ENCODE measurements around the gene PDXDC1. TPM values are rescaled to one million over a fixed set of nuclear protein-coding genes. Genes with fewer than 3 reads are reported as not detected.
"Not testable (repeated sequence)": the region's sequence is repeated elsewhere in the genome, so short reads cannot be mapped to it uniquely, and the experiment has no call there.

The PDXDC1 gene
- total and polyA plus RNA-seq, 5 donors: 31.5 to 106 (median 88.3) TPM

GRCh38 chr16:14955546-14956231 is 19.1 kb upstream of the PDXDC1 start:
- intact Hi-C loops (cut with DNase I): no loop called here
- whole genome bisulfite sequencing: 78% methylated on average over 16 of the region's 16 CpGs
- peak; percentile 84 to 90 for ATAC-seq

GRCh38 chr16:14957576-14958322 is 17.1 kb upstream of the PDXDC1 start:
- intact Hi-C loops (cut with DNase I): no loop called here
- H3K4me3 ChIP-seq (ENCODE audit: low read length): no peak overlapping the region
- WGBS: 94% methylated on average over 28 of the region's 28 CpGs
- H3K9me3 ChIP-seq (ENCODE audit: control insufficient read depth, low read length): no peaks in the 10 kb centered on the region
- H3K4me1 ChIP-seq (ENCODE audit: control insufficient read depth, insufficient read depth, low read length): no peaks in the 10 kb centered on the region
- peak in 1 of 3 donors; percentile 48 for DNase-seq
- H3K27me3 ChIP-seq (ENCODE audit: control insufficient read depth, insufficient read depth): no peaks in the 10 kb centered on the region
- ATAC-seq: peak in 1 of 2 donors; percentile 25
- no peak overlapping the region for H3K27ac ChIP-seq (ENCODE audit: low read length)

More at GRCh38 chr16:14955546-14956231, 19.1 kb upstream of the PDXDC1 start:
- peak; percentile 58 to 79 (median 78) for DNase-seq
- no peaks in the 10 kb centered on the region for H3K27me3 ChIP-seq (ENCODE audit: control insufficient read depth, insufficient read depth)
- no peaks in the 10 kb centered on the region for H3K4me1 ChIP-seq (ENCODE audit: control insufficient read depth, insufficient read depth, low read length)
- H3K9me3 ChIP-seq (ENCODE audit: control insufficient read depth, low read length): no peaks in the 10 kb centered on the region
- H3K4me3 ChIP-seq (ENCODE audit: low read length): no peak overlapping the region
- H3K27ac ChIP-seq (ENCODE audit: low read length): no peak overlapping the region

GRCh38 chr16:14958323-14958600 is 16.6 kb upstream of the PDXDC1 start:
- 93% methylated on average over 4 of the region's 4 CpGs for whole genome bisulfite sequencing
- Histone ChIP-seq H3K4me3 (ENCODE audit: low read length) (no peak overlapping the region), H3K27ac (ENCODE audit: low read length) (no peak overlapping the region), H3K9me3 (ENCODE audit: control insufficient read depth, low read length) (no peaks in the 10 kb centered on the region), H3K4me1 (ENCODE audit: control insufficient read depth, insufficient read depth, low read length) (no peaks in the 10 kb centered on the region), H3K27me3 (ENCODE audit: control insufficient read depth, insufficient read depth) (no peaks in the 10 kb centered on the region)
- DNase-seq: peak in 1 of 3 donors; percentile 30
- intact Hi-C loops (cut with DNase I): no loop called here
- no peak for ATAC-seq

GRCh38 chr16:14958970-14959369 is 15.9 kb upstream of the PDXDC1 start:
- H3K27ac ChIP-seq (ENCODE audit: low read length): no peak overlapping the region
- 85% methylated on average over 7 of the region's 7 CpGs for WGBS
- intact Hi-C loops (cut with DNase I): no loop called here
- H3K27me3 ChIP-seq (ENCODE audit: control insufficient read depth, insufficient read depth): no peaks in the 10 kb centered on the region
- no peak overlapping the region for H3K4me3 ChIP-seq (ENCODE audit: low read length)
- H3K9me3 ChIP-seq (ENCODE audit: control insufficient read depth, low read length): no peaks in the 10 kb centered on the region
- ATAC-seq (no peak), DNase-seq (no peak)
- no peaks in the 10 kb centered on the region for H3K4me1 ChIP-seq (ENCODE audit: control insufficient read depth, insufficient read depth, low read length)

- H3K4me1 ChIP-seq (ENCODE audit: control insufficient read depth, insufficient read depth, low read length): no peaks in the 10 kb centered on the region
- H3K9me3 ChIP-seq (ENCODE audit: control insufficient read depth, low read length): no peaks in the 10 kb centered on the region
- DNase-seq: no peak
- intact Hi-C loops (cut with DNase I): no loop called here
- ATAC-seq: no peak
- WGBS: 92% methylated on average over 11 of the region's 11 CpGs
- H3K27me3 ChIP-seq (ENCODE audit: control insufficient read depth, insufficient read depth): no peaks in the 10 kb centered on the region
- no peak overlapping the region for H3K27ac ChIP-seq (ENCODE audit: low read length)
- H3K4me3 ChIP-seq (ENCODE audit: low read length): no peak overlapping the region
These were observed 13.2 kb upstream of the PDXDC1 start for GRCh38 chr16:14961405-14962186.

- Histone ChIP-seq H3K4me1 (ENCODE audit: control insufficient read depth, insufficient read depth, low read length) (no peaks in the 10 kb centered on the region), H3K4me3 (ENCODE audit: low read length) (no peak overlapping the region), H3K27me3 (ENCODE audit: control insufficient read depth, insufficient read depth) (no peaks in the 10 kb centered on the region), H3K27ac (ENCODE audit: low read length) (no peak overlapping the region), H3K9me3 (ENCODE audit: control insufficient read depth, low read length) (no peaks in the 10 kb centered on the region)
- DNase-seq: no peak
- 78% methylated on average over 8 of the region's 8 CpGs for WGBS
- intact Hi-C loops (cut with DNase I): no loop called here
- peak in 1 of 2 donors; percentile 21 for ATAC-seq
These were observed 11.3 kb upstream of the PDXDC1 start for GRCh38 chr16:14963281-14964173.

GRCh38 chr16:14965328-14965727 is 9.5 kb upstream of the PDXDC1 start:
- peak in 1 of 3 donors; percentile 16 for DNase-seq
- intact Hi-C loops (cut with DNase I): no loop called here
- WGBS: 92% methylated on average over 17 of the region's 17 CpGs
- no peaks in the 10 kb centered on the region for H3K4me1 ChIP-seq (ENCODE audit: control insufficient read depth, insufficient read depth, low read length)
- no peak for ATAC-seq
- H3K4me3 ChIP-seq (ENCODE audit: low read length): no peak overlapping the region
- H3K9me3 ChIP-seq (ENCODE audit: control insufficient read depth, low read length): no peaks in the 10 kb centered on the region
- H3K27me3 ChIP-seq (ENCODE audit: control insufficient read depth, insufficient read depth): no peaks in the 10 kb centered on the region
- no peak overlapping the region for H3K27ac ChIP-seq (ENCODE audit: low read length)

- DNase-seq; H3K9me3 ChIP-seq (ENCODE audit: control insufficient read depth, low read length); ATAC-seq; H3K27me3 ChIP-seq (ENCODE audit: control insufficient read depth, insufficient read depth); H3K4me3 ChIP-seq (ENCODE audit: low read length); H3K27ac ChIP-seq (ENCODE audit: low read length); H3K4me1 ChIP-seq (ENCODE audit: control insufficient read depth, insufficient read depth, low read length); intact Hi-C loops (cut with DNase I): not testable (repeated sequence)
- 95% methylated on average over 3 of the region's 3 CpGs for WGBS
These were observed 5.0 kb upstream of the PDXDC1 start for GRCh38 chr16:14969795-14970194.

GRCh38 chr16:14971621-14972228 is 3.1 kb upstream of the PDXDC1 start:
- H3K4me3 ChIP-seq (ENCODE audit: low read length); H3K4me1 ChIP-seq (ENCODE audit: control insufficient read depth, insufficient read depth, low read length); intact Hi-C loops (cut with DNase I); H3K27ac ChIP-seq (ENCODE audit: low read length); H3K9me3 ChIP-seq (ENCODE audit: control insufficient read depth, low read length); ATAC-seq; H3K27me3 ChIP-seq (ENCODE audit: control insufficient read depth, insufficient read depth): not testable (repeated sequence)
- DNase-seq: peak in 1 of 3 donors; percentile 39
- WGBS: 94% methylated on average over 12 of the region's 12 CpGs

- H3K4me1 ChIP-seq (ENCODE audit: control insufficient read depth, insufficient read depth, low read length); ATAC-seq; H3K27ac ChIP-seq (ENCODE audit: low read length); H3K27me3 ChIP-seq (ENCODE audit: control insufficient read depth, insufficient read depth); intact Hi-C loops (cut with DNase I); H3K9me3 ChIP-seq (ENCODE audit: control insufficient read depth, low read length): not testable (repeated sequence)
- peak overlapping the region; percentile 52 for H3K4me3 ChIP-seq (ENCODE audit: low read length)
- peak in 1 of 3 donors; percentile 42 for DNase-seq
- WGBS: 70% methylated on average over 14 of the region's 14 CpGs
These were observed 972 bp upstream of the PDXDC1 start for GRCh38 chr16:14973785-14974322.
